GM06990 (cell line): ENCODE data around the gene TTC22.

ENCODE experiments used
- DNase-seq: peaks from one replicate; pipeline ENCODE4 v3.0.0-alpha.2; 2011; ENCODE audit not compliant: insufficient read length; ENCODE audit errors: extremely low read depth
- H3K27me3 ChIP-seq: replicated peaks from 2 replicates; pipeline ENCODE4 v1.6.0; 2011; ENCODE audit warnings: low read length; ENCODE audit not compliant: control insufficient read depth, insufficient read depth
- H3K36me3 ChIP-seq: 2 replicates; pipeline ENCODE4 v1.5.1; 2011; ENCODE audit warnings: low read length; ENCODE audit not compliant: control insufficient read depth, insufficient read depth
- H3K4me3 ChIP-seq: replicated peaks from 2 replicates; pipeline ENCODE4 v1.5.1; 2011; ENCODE audit warnings: low read depth, mild to moderate bottlenecking, control low read depth, low read length
- CTCF ChIP-seq: IDR thresholded peaks from 2 replicates; pipeline ENCODE4 v1.5.1; 2011; ENCODE audit warnings: low read length, control low read depth, mild to moderate bottlenecking, inconsistent platforms; ENCODE audit not compliant: insufficient read depth, poor library complexity, severe bottlenecking

The TTC22 gene

GRCh38 chr1:54757833-54758232 is 43.3 kb downstream of the TTC22 start:
- no peak overlapping the region for H3K4me3 ChIP-seq
- DNase-seq, result no peak
- H3K27me3 ChIP-seq, result no peaks in the 10 kb centered on the region
- peaks cover 3% of the 10 kb centered on the region for H3K36me3 ChIP-seq
- TF ChIP-seq CTCF, result no peak

- DNase-seq, result no peak
- H3K36me3 ChIP-seq, result peaks cover 3% of the 10 kb centered on the region
- no peak overlapping the region for H3K4me3 ChIP-seq
- no peak for TF ChIP-seq CTCF
- H3K27me3 ChIP-seq, result no peaks in the 10 kb centered on the region
These were observed 46.4 kb downstream of the TTC22 start for GRCh38 chr1:54754486-54755285.

- no peak for TF ChIP-seq CTCF
- Histone ChIP-seq H3K27me3 (no peaks in the 10 kb centered on the region), H3K4me3 (no peak overlapping the region), H3K36me3 (peaks cover 3% of the 10 kb centered on the region)
- DNase-seq, result no peak
These were observed 47.1 kb downstream of the TTC22 start for GRCh38 chr1:54754045-54754444.

GRCh38 chr1:54751426-54751825 is 49.7 kb downstream of the TTC22 start:
- no peak overlapping the region for H3K4me3 ChIP-seq
- no peak for TF ChIP-seq CTCF
- DNase-seq, result no peak

GRCh38 chr1:54750596-54750995 is 50.5 kb downstream of the TTC22 start:
- no peak for TF ChIP-seq CTCF
- no peak for DNase-seq
- no peaks in the 10 kb centered on the region; the same call in 1 of the 2 replicates for H3K36me3 ChIP-seq
- no peaks in the 10 kb centered on the region for H3K27me3 ChIP-seq
- H3K4me3 ChIP-seq, result no peak overlapping the region

More at GRCh38 chr1:54751426-54751825, 49.7 kb downstream of the TTC22 start:
- Histone ChIP-seq H3K36me3 (peaks cover 2% of the 10 kb centered on the region), H3K27me3 (no peaks in the 10 kb centered on the region)
